GM18870 (cell line): ENCODE data around the gene PIEZO2.

Source experiments
- ATAC-seq: cut with Tn5 transposase; IDR thresholded peaks from one replicate; pipeline ENCODE4 v1.9.1; 2021; ENCODE audit warnings: moderate library complexity; ENCODE audit not compliant: unreplicated experiment

The PIEZO2 gene

GRCh38 chr18:10989486-10989885 lies 159.9 kb downstream of the PIEZO2 start:
- ATAC-seq = no peak

GRCh38 chr18:10985689-10986088 lies 163.7 kb downstream of the PIEZO2 start:
- no peak for ATAC-seq

- ATAC-seq = no peak
Measured at GRCh38 chr18:10979411-10979810, 170.0 kb downstream of the PIEZO2 start.

- no peak for ATAC-seq
Measured at GRCh38 chr18:10977042-10977441, 172.3 kb downstream of the PIEZO2 start.

- ATAC-seq = no peak
Measured at GRCh38 chr18:10973567-10974203, 175.7 kb downstream of the PIEZO2 start.

- no peak for ATAC-seq
Measured at GRCh38 chr18:10971717-10972116, 177.7 kb downstream of the PIEZO2 start.

GRCh38 chr18:10965119-10965518 lies 184.2 kb downstream of the PIEZO2 start:
- no peak for ATAC-seq

- ATAC-seq = no peak
Measured at GRCh38 chr18:10953672-10954071, 195.7 kb downstream of the PIEZO2 start.

GRCh38 chr18:10951631-10952544 lies 197.5 kb downstream of the PIEZO2 start:
- no peak for ATAC-seq

GRCh38 chr18:10950876-10951630 lies 198.3 kb downstream of the PIEZO2 start:
- ATAC-seq = peak; percentile 52

- peak; percentile 8 for ATAC-seq
Measured at GRCh38 chr18:10950080-10950875, 199.1 kb downstream of the PIEZO2 start.

GRCh38 chr18:10949655-10950054 lies 199.7 kb downstream of the PIEZO2 start:
- ATAC-seq = no peak

GRCh38 chr18:10948421-10948820 lies 200.9 kb downstream of the PIEZO2 start:
- no peak for ATAC-seq

- no peak for ATAC-seq
Measured at GRCh38 chr18:10946058-10946457, 203.3 kb downstream of the PIEZO2 start.

GRCh38 chr18:10942998-10943397 lies 206.4 kb downstream of the PIEZO2 start:
- ATAC-seq = no peak

- ATAC-seq = no peak
Measured at GRCh38 chr18:10939822-10940221, 209.5 kb downstream of the PIEZO2 start.

- no peak for ATAC-seq
Measured at GRCh38 chr18:10937743-10938640, 211.4 kb downstream of the PIEZO2 start.

- no peak for ATAC-seq
Measured at GRCh38 chr18:10936176-10937053, 213.0 kb downstream of the PIEZO2 start.

GRCh38 chr18:10935588-10935987 lies 213.8 kb downstream of the PIEZO2 start:
- ATAC-seq = no peak
